CD8-positive, alpha-beta memory T cell (primary cell): ENCODE measurements around the gene SLA2. TPM values are rescaled to one million over a fixed set of nuclear protein-coding genes. Genes with fewer than 3 reads are reported as not detected.
"Not testable (repeated sequence)": the region's sequence is repeated elsewhere in the genome, so short reads cannot be mapped to it uniquely, and the experiment has no call there.

Experiments
- CTCF ChIA-PET: fragments of 350-600 bp; sonication (Branson Sonifier 250); formaldehyde crosslinking; loops from one replicate; lab custom pipeline; 2021; ENCODE audit warnings: antibody characterized with exemption; lab: Charles Lee
- POLR2A ChIA-PET: fragments of 350-600 bp; sonication (Branson Sonifier 250); formaldehyde crosslinking; loops from one replicate; lab custom pipeline; 2021; ENCODE audit warnings: antibody characterized with exemption; lab: Charles Lee
- DNase-seq, 5 donors: peaks; one replicate each; pipeline versions ENCODE4 v3.0.0 to v3.0.0-alpha.2; 2020 to 2022; ENCODE audit warnings: mixed read lengths in 1 of 5
- H3K27ac ChIP-seq: one replicate; pipeline ENCODE4 v1.7.0; 2013; ENCODE audit warnings: low read depth, mild to moderate bottlenecking, low read length, moderate library complexity
- H3K27me3 ChIP-seq: 2 replicates; pipeline ENCODE4 v1.7.0; 2013; ENCODE audit warnings: low read length, mild to moderate bottlenecking; ENCODE audit not compliant: insufficient read depth, poor library complexity, severe bottlenecking
- H3K36me3 ChIP-seq: 2 replicates; pipeline ENCODE4 v1.7.0; 2013; ENCODE audit warnings: mild to moderate bottlenecking, low read length, moderate library complexity; ENCODE audit not compliant: insufficient read depth
- H3K4me1 ChIP-seq: 2 replicates; pipeline ENCODE4 v1.7.0; 2013; ENCODE audit warnings: mild to moderate bottlenecking, low read length, moderate library complexity; ENCODE audit not compliant: insufficient read depth
- H3K4me3 ChIP-seq: 2 replicates; pipeline ENCODE4 v1.7.0; 2013; ENCODE audit warnings: mild to moderate bottlenecking, low read length
- H3K9me3 ChIP-seq: 2 replicates; pipeline ENCODE4 v1.7.0; 2013; ENCODE audit warnings: mild to moderate bottlenecking, low read length
- H3K27ac Mint-ChIP-seq, 8 donors: one replicate each; pipeline ENCODE4 v1.8.0; 2020 to 2021; ENCODE audit warnings: mixed read lengths in 8 of 8, mild to moderate bottlenecking in 6 of 8, inconsistent platforms in 3 of 8, moderate library complexity in 3 of 8
- H3K27me3 Mint-ChIP-seq, 2 donors: one replicate each; pipeline ENCODE4 v1.8.0; 2020 to 2021; ENCODE audit warnings: mixed read lengths in 2 of 2, mild to moderate bottlenecking in 1 of 2, moderate library complexity in 1 of 2
- H3K36me3 Mint-ChIP-seq, 3 donors: one replicate each; pipeline ENCODE4 v1.8.0; 2020 to 2021; ENCODE audit warnings: mixed read lengths in 3 of 3, inconsistent platforms in 1 of 3, mild to moderate bottlenecking in 1 of 3
- H3K4me1 Mint-ChIP-seq, 3 donors: one replicate each; pipeline ENCODE4 v1.8.0; 2020 to 2021; ENCODE audit warnings: mixed read lengths in 3 of 3, inconsistent platforms in 1 of 3, mild to moderate bottlenecking in 1 of 3
- H3K4me3 Mint-ChIP-seq, 7 donors: one replicate each; pipeline ENCODE4 v1.8.0; 2020 to 2021; ENCODE audit warnings: mixed read lengths in 7 of 7, mild to moderate bottlenecking in 6 of 7, moderate library complexity in 4 of 7, inconsistent platforms in 2 of 7
- H3K9me3 Mint-ChIP-seq, 5 donors: one replicate each; pipeline ENCODE4 v1.8.0; 2020 to 2022; ENCODE audit warnings: mixed read lengths in 5 of 5, mild to moderate bottlenecking in 3 of 5, moderate library complexity in 2 of 5, inconsistent platforms in 1 of 5
- polyA plus RNA-seq: library from polyadenylated mRNA; unstranded; fragments of 300-500 nt; fragmentation: Illumina TruSeq; gene quantifications from one replicate; pipeline ENCODE4 v1.2.3, GENCODE V29; 2021
- total RNA-seq, 2 experiments: library from RNA; stranded (reverse); gene quantifications; one replicate each; pipeline ENCODE4 v1.2.3, GENCODE V29; 2021

SLA2 gene
- total and polyA plus RNA-seq, 3 experiments from 2014 or later, result 15.0 to 51.2 (median 47.8) TPM

- H3K27ac ChIP-seq, result peak overlapping the region; percentile 71
- no peaks in the 10 kb centered on the region for H3K9me3 Mint-ChIP-seq
- CTCF ChIA-PET, result interaction anchor here (0.8 to 3.5 kb wide), 5 partner anchors 15 to 94 kb away, joined by 3 to 30 read pairs (median 5); no protein-coding TSS in a partner anchor
These were observed 1.3 kb downstream of the SLA2 start for GRCh38 chr20:36644706-36645095.

GRCh38 chr20:36644032-36644705 lies 1.8 kb downstream of the SLA2 start:
- Histone ChIP-seq H3K4me3 (peak overlapping the region; percentile 91), H3K4me1 (peaks cover 45% of the 10 kb centered on the region), H3K36me3 (peaks cover 13% of the 10 kb centered on the region), H3K27me3 (no peaks in the 10 kb centered on the region), H3K27ac (peak overlapping the region; percentile 71), H3K9me3 (no peaks in the 10 kb centered on the region)
- DNase-seq, result peak; percentile 51 to 82 (median 75)
- peak overlapping the region; percentile 91 to 99 (median 98) for H3K27ac Mint-ChIP-seq
- no peaks in the 10 kb centered on the region for H3K9me3 Mint-ChIP-seq
- peak overlapping the region; percentile 94 to 99 (median 97) for H3K4me3 Mint-ChIP-seq
- CTCF ChIA-PET, result interaction anchor here (0.8 to 3.5 kb wide), 4 partner anchors 15 to 93 kb away, joined by 3 to 30 read pairs (median 8); no protein-coding TSS in a partner anchor
- peaks cover 0 to 60% (median 3%) of the 10 kb centered on the region in 3 donors for H3K36me3 Mint-ChIP-seq
- POLR2A ChIA-PET, result interaction anchor here (0.6 to 2.8 kb wide), 9 partner anchors 14 to 269 kb away, joined by 3 to 16 read pairs (median 4); partner anchors contain the start of genes NDRG3, RAB5IF and TGIF2
- peaks cover 50 to 63% (median 61%) of the 10 kb centered on the region in 3 donors for H3K4me1 Mint-ChIP-seq
- H3K27me3 Mint-ChIP-seq, result no peaks in the 10 kb centered on the region

More at GRCh38 chr20:36644706-36645095, 1.3 kb downstream of the SLA2 start:
- H3K27me3 ChIP-seq, result no peaks in the 10 kb centered on the region
- peaks cover 10% of the 10 kb centered on the region for H3K36me3 ChIP-seq
- H3K4me3 Mint-ChIP-seq, result peak overlapping the region; percentile 94 to 99 (median 97)
- H3K4me1 Mint-ChIP-seq, result peaks cover 50 to 63% (median 61%) of the 10 kb centered on the region in 3 donors
- POLR2A ChIA-PET, result interaction anchor here (0.6 to 2.8 kb wide), 7 partner anchors 20 to 268 kb away, joined by 3 to 16 read pairs (median 4); partner anchors contain the start of genes NDRG3 and TGIF2
- H3K9me3 ChIP-seq, result no peaks in the 10 kb centered on the region
- H3K4me1 ChIP-seq, result peaks cover 45% of the 10 kb centered on the region
- peaks cover 0 to 57% (median 3%) of the 10 kb centered on the region in 3 donors for H3K36me3 Mint-ChIP-seq
- peak overlapping the region; percentile 91 for H3K4me3 ChIP-seq
- no peaks in the 10 kb centered on the region for H3K27me3 Mint-ChIP-seq
- peak in 1 of 5 donors; percentile 56 for DNase-seq
- H3K27ac Mint-ChIP-seq, result peak overlapping the region; percentile 91 to 99 (median 98)

- Mint-ChIP-seq H3K27me3 (no peaks in the 10 kb centered on the region), H3K36me3 (peaks cover 0 to 79% (median 4%) of the 10 kb centered on the region in 3 donors), H3K4me1 (peaks cover 49 to 64% (median 60%) of the 10 kb centered on the region in 3 donors), H3K27ac (peak overlapping the region; percentile 80 to 97 (median 89)), H3K9me3 (no peaks in the 10 kb centered on the region), H3K4me3 (peak overlapping the region; percentile 64 to 98 (median 75))
- Histone ChIP-seq H3K4me3 (no peak overlapping the region), H3K9me3 (no peaks in the 10 kb centered on the region), H3K4me1 (peaks cover 45% of the 10 kb centered on the region), H3K36me3 (peaks cover 22% of the 10 kb centered on the region), H3K27ac (no peak overlapping the region), H3K27me3 (no peaks in the 10 kb centered on the region)
- DNase-seq, result no peak
- ChIA-PET CTCF (interaction anchor here (0.6 to 2.7 kb wide), 2 partner anchors 13 to 54 kb away, joined by 3 to 13 read pairs; no protein-coding TSS in a partner anchor), POLR2A (no interaction called here)
These were observed 3.9 kb downstream of the SLA2 start for GRCh38 chr20:36642136-36642535.

GRCh38 chr20:36641506-36641843 lies 4.5 kb downstream of the SLA2 start:
- CTCF ChIA-PET, result interaction anchor here (0.6 kb wide), 1 partner anchor 53 kb away, joined by 3 read pairs; no protein-coding TSS in a partner anchor
- peak overlapping the region in 4 of 7 donors; percentile 23 to 72 (median 56) for H3K4me3 Mint-ChIP-seq

GRCh38 chr20:36638876-36639400 lies 7.1 kb downstream of the SLA2 start:
- Mint-ChIP-seq H3K36me3 (peaks cover 3 to 84% (median 7%) of the 10 kb centered on the region in 3 donors), H3K27ac (peak overlapping the region in 2 of 8 donors; percentile 48 to 58), H3K4me1 (peaks cover 28 to 58% (median 34%) of the 10 kb centered on the region in 3 donors)
- DNase-seq, H3K4me3 ChIP-seq, H3K4me3 Mint-ChIP-seq, H3K9me3 Mint-ChIP-seq, H3K9me3 ChIP-seq, POLR2A ChIA-PET, H3K27ac ChIP-seq, H3K27me3 ChIP-seq, H3K27me3 Mint-ChIP-seq: not testable (repeated sequence)
- H3K36me3 ChIP-seq, result peaks cover 40% of the 10 kb centered on the region
- peaks cover 30% of the 10 kb centered on the region for H3K4me1 ChIP-seq
- CTCF ChIA-PET, result interaction anchor here (1.2 kb wide), 1 partner anchor 9 kb away, joined by 3 read pairs; no protein-coding TSS in a partner anchor

More at GRCh38 chr20:36641506-36641843, 4.5 kb downstream of the SLA2 start:
- Histone ChIP-seq H3K4me3 (no peak overlapping the region), H3K36me3 (peaks cover 22% of the 10 kb centered on the region), H3K27ac (no peak overlapping the region), H3K9me3 (no peaks in the 10 kb centered on the region), H3K4me1 (peaks cover 43% of the 10 kb centered on the region), H3K27me3 (no peaks in the 10 kb centered on the region)
- Mint-ChIP-seq H3K36me3 (peaks cover 0 to 83% (median 6%) of the 10 kb centered on the region in 3 donors), H3K27me3 (no peaks in the 10 kb centered on the region), H3K4me1 (peaks cover 45 to 61% (median 55%) of the 10 kb centered on the region in 3 donors), H3K9me3 (no peaks in the 10 kb centered on the region), H3K27ac (peak overlapping the region; percentile 70 to 95 (median 80))
- POLR2A ChIA-PET, result no interaction called here
- DNase-seq, result no peak

- no peak overlapping the region for H3K27ac ChIP-seq
- Mint-ChIP-seq H3K4me1 (peaks cover 32 to 69% (median 33%) of the 10 kb centered on the region in 3 donors), H3K9me3 (no peaks in the 10 kb centered on the region), H3K36me3 (peaks cover 3 to 88% (median 17%) of the 10 kb centered on the region in 3 donors), H3K27me3 (no peaks in the 10 kb centered on the region), H3K4me3 (no peak overlapping the region), H3K27ac (peak overlapping the region in 7 of 8 donors; percentile 29 to 93 (median 78))
- peaks cover 39% of the 10 kb centered on the region for H3K36me3 ChIP-seq
- CTCF ChIA-PET, result interaction anchor here (1.1 kb wide), 1 partner anchor 43 kb away, joined by 3 read pairs; no protein-coding TSS in a partner anchor
- POLR2A ChIA-PET, result no interaction called here
- no peak for DNase-seq
- H3K27me3 ChIP-seq, result no peaks in the 10 kb centered on the region
- peaks cover 18% of the 10 kb centered on the region for H3K4me1 ChIP-seq
- H3K9me3 ChIP-seq, result no peaks in the 10 kb centered on the region
- H3K4me3 ChIP-seq, result no peak overlapping the region
These were observed 11.7 kb downstream of the SLA2 start for GRCh38 chr20:36634342-36634741.

GRCh38 chr20:36633285-36633772 lies 12.7 kb downstream of the SLA2 start:
- H3K27ac Mint-ChIP-seq, result peak overlapping the region in 7 of 8 donors; percentile 29 to 98 (median 77)
- CTCF ChIA-PET, result interaction anchor here (1.1 to 2.2 kb wide), 2 partner anchors 20 to 42 kb away, joined by 3 to 5 read pairs; no protein-coding TSS in a partner anchor
- Histone ChIP-seq H3K27ac (no peak overlapping the region), H3K27me3 (no peaks in the 10 kb centered on the region), H3K4me3 (no peak overlapping the region), H3K9me3 (no peaks in the 10 kb centered on the region), H3K4me1 (peaks cover 28% of the 10 kb centered on the region), H3K36me3 (peaks cover 29% of the 10 kb centered on the region)
- DNase-seq, result no peak
- peaks cover 3 to 84% (median 18%) of the 10 kb centered on the region in 3 donors for H3K36me3 Mint-ChIP-seq
- no peaks in the 10 kb centered on the region for H3K27me3 Mint-ChIP-seq
- POLR2A ChIA-PET, result interaction anchor here (1.1 kb wide), 1 partner anchor 12 kb away, joined by 3 read pairs; the partner anchor contains the start of gene SLA2
- no peaks in the 10 kb centered on the region for H3K9me3 Mint-ChIP-seq
- no peak overlapping the region for H3K4me3 Mint-ChIP-seq
- H3K4me1 Mint-ChIP-seq, result peaks cover 35 to 73% (median 41%) of the 10 kb centered on the region in 3 donors
